Measurements from ENCODE around the gene LMOD1. TPM values are rescaled to one million over a fixed set of nuclear protein-coding genes. Genes with fewer than 3 reads are reported as not detected.
A peak's percentile ranks its signal among the peaks of the same experiment; 100 is the strongest.

The LMOD1 gene
- total RNA-seq, 1 experiment from 2014 or later = not detected

- CTCF ChIA-PET = interaction anchor here (1.4 kb wide), 1 partner anchor 9 kb away, joined by 6 read pairs; no protein-coding TSS in a partner anchor
- intact Hi-C loops (cut with micrococcal nuclease; ENCODE audit: unreplicated experiment) = no loop called here
- H3K36me3 Mint-ChIP-seq (ENCODE audit: insufficient read depth, unreplicated experiment) = peaks cover 24% of the 10 kb centered on the region
- H3K4me1 Mint-ChIP-seq (ENCODE audit: low read depth, unreplicated experiment) = peaks cover 19% of the 10 kb centered on the region
- no peak for TF ChIP-seq CTCF (IDR thresholded peaks at IDR 0.05; ENCODE audit: unreplicated experiment)
- H3K9me3 Mint-ChIP-seq (ENCODE audit: low read depth, unreplicated experiment) = no peaks in the 10 kb centered on the region
- BruUV-seq (replicated peaks) = no TSS peak
- DNase-seq = no peak
- peaks cover 14% of the 10 kb centered on the region for H3K27me3 Mint-ChIP-seq (ENCODE audit: unreplicated experiment)
- H3K27ac Mint-ChIP-seq (ENCODE audit: unreplicated experiment) = no peak overlapping the region
- no peak overlapping the region for H3K4me3 Mint-ChIP-seq (ENCODE audit: low read depth, unreplicated experiment)
Measured at GRCh38 chr1:201887116-201887866, 59.1 kb downstream of the LMOD1 start.

GRCh38 chr1:201886103-201886885, 60.1 kb downstream of the LMOD1 start:
- Mint-ChIP-seq H3K36me3 (ENCODE audit: insufficient read depth, unreplicated experiment) (peaks cover 27% of the 10 kb centered on the region), H3K27me3 (ENCODE audit: unreplicated experiment) (peaks cover 14% of the 10 kb centered on the region), H3K27ac (ENCODE audit: unreplicated experiment) (no peak overlapping the region), H3K4me1 (ENCODE audit: low read depth, unreplicated experiment) (peaks cover 19% of the 10 kb centered on the region), H3K4me3 (ENCODE audit: low read depth, unreplicated experiment) (no peak overlapping the region), H3K9me3 (ENCODE audit: low read depth, unreplicated experiment) (no peaks in the 10 kb centered on the region)
- CTCF ChIA-PET = interaction anchor here (1.4 kb wide), 1 partner anchor 10 kb away, joined by 6 read pairs; no protein-coding TSS in a partner anchor
- intact Hi-C loops (cut with micrococcal nuclease; ENCODE audit: unreplicated experiment) = no loop called here
- no TSS peak for BruUV-seq (replicated peaks)
- no peak for TF ChIP-seq CTCF (IDR thresholded peaks at IDR 0.05; ENCODE audit: unreplicated experiment)
- no peak for DNase-seq

GRCh38 chr1:201885531-201886075, 60.7 kb downstream of the LMOD1 start:
- Mint-ChIP-seq H3K36me3 (ENCODE audit: insufficient read depth, unreplicated experiment) (peaks cover 27% of the 10 kb centered on the region), H3K9me3 (ENCODE audit: low read depth, unreplicated experiment) (no peaks in the 10 kb centered on the region), H3K27me3 (ENCODE audit: unreplicated experiment) (peaks cover 14% of the 10 kb centered on the region), H3K4me3 (ENCODE audit: low read depth, unreplicated experiment) (no peak overlapping the region), H3K4me1 (ENCODE audit: low read depth, unreplicated experiment) (peaks cover 19% of the 10 kb centered on the region), H3K27ac (ENCODE audit: unreplicated experiment) (no peak overlapping the region)
- TF ChIP-seq CTCF (IDR thresholded peaks at IDR 0.05; ENCODE audit: unreplicated experiment) = no peak
- intact Hi-C loops (cut with micrococcal nuclease; ENCODE audit: unreplicated experiment) = no loop called here
- CTCF ChIA-PET = interaction anchor here (1.7 kb wide), 1 partner anchor 10 kb away, joined by 4 read pairs; no protein-coding TSS in a partner anchor
- BruUV-seq (replicated peaks) = no TSS peak
- peak; percentile 17 for DNase-seq

GRCh38 chr1:201884425-201884824, 61.9 kb downstream of the LMOD1 start:
- no peak for DNase-seq
- intact Hi-C loops (cut with micrococcal nuclease; ENCODE audit: unreplicated experiment) = no loop called here
- Mint-ChIP-seq H3K4me1 (ENCODE audit: low read depth, unreplicated experiment) (peaks cover 19% of the 10 kb centered on the region), H3K27me3 (ENCODE audit: unreplicated experiment) (peaks cover 14% of the 10 kb centered on the region), H3K4me3 (ENCODE audit: low read depth, unreplicated experiment) (no peak overlapping the region), H3K36me3 (ENCODE audit: insufficient read depth, unreplicated experiment) (peaks cover 24% of the 10 kb centered on the region), H3K27ac (ENCODE audit: unreplicated experiment) (no peak overlapping the region), H3K9me3 (ENCODE audit: low read depth, unreplicated experiment) (no peaks in the 10 kb centered on the region)
- CTCF ChIA-PET = interaction anchor here (1.7 kb wide), 1 partner anchor 12 kb away, joined by 4 read pairs; no protein-coding TSS in a partner anchor
- no TSS peak for BruUV-seq (replicated peaks)
- no peak for TF ChIP-seq CTCF (IDR thresholded peaks at IDR 0.05; ENCODE audit: unreplicated experiment)

Data from Calu3 (cell line).